Embryonic facial prominence (tissue), 1 donor: ENCODE results near the gene PLD1.

Experiments used
- DNase-seq: peaks from one replicate; pipeline ENCODE4 v3.0.0-alpha.2; 2016; ENCODE audit errors: extremely low spot score

Gene PLD1

GRCh38 chr3:171745577-171746319 lies 64.5 kb downstream of the PLD1 start:
- DNase-seq: no peak

DNA sequence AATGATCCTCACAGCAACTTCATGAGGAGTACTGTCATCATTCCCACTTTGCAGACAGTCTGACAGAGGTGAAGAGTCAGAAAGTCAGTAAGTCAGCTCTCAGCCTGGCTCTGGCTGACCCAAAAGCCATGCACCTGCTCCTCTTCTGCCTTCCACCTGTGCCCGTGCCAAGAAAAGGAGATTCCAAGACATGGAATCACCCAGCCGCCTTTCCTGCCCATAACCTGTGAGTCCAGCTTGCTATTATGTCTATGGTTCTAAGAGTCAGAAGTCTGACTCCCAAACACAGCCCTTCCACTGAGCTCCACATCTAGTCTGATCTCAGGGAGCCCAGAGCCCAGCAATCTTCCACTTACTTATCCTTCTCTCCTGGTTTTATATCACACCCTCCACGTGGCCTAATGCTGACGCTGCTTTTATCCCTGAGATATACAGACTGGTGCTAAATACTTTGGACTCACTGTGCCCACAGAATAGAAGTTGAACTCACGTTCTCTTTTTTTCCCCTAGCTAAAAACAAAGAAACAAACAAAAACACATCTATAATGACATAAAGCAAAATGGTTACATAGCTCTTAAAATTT lies 66.0 kb downstream of the PLD1 start:
- DNase-seq: no peak

DNA sequence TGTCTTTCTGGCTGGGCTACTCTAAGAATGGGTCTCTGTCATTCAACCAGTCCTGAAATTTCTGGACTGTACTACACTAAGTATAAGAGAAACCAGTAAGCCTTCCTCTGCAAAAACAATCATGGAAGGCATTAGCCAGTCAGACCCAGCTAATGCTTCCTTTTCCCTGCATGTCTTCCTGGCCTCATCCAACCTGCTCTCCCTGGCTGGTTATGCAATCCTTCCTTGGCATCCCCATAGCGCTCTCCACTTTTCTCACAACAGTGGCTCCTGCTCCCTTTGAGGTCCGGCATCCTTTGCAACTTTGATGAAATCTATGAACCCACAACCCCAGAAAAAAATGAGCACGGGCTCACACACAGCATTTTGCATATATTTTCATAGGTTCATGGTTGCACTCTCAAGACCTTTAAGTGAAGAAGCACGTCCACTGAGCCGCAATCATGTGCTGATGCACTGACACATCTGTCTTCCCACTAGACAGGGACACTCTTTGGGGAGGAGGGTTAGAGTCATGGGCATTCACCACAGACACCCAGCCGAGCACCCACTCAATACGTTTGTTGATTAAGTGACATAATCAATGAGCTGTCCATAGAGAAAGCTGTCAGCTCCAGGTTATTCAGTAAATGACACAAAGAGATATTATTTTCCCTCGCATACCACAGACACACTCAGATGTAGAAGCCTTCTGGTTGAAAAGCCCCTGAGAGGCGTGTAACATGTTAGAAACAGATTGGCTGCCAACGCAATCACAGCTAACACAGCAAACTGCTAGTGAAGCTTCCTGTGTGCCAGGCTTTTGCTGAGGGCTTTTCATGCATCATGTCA lies 66.7 kb downstream of the PLD1 start:
- DNase-seq: no peak

- DNase-seq: no peak
Measured at GRCh38 chr3:171741377-171741776, 68.9 kb downstream of the PLD1 start.

DNA sequence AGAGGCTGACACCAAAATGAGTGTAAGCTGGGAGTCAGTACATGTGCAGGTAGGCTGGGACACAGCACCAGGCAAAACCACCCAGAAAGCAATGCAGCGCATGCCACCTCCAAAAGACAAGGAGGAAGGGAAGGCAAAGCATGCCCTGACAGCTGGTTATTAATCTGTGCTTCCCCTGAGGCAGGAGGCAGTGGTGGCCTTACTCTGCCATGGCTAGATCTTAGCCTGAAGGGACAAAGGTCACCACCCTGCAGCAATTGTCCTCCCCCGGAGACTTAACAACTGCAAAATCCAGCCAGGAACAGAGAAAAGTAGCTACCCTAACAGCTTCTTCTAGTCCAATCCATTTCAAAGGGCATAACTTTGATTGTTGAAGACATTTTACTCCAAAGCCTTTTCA lies 73.7 kb downstream of the PLD1 start:
- DNase-seq: no peak

- no peak for DNase-seq
Measured at GRCh38 chr3:171733561-171733960, 76.7 kb downstream of the PLD1 start.

DNA sequence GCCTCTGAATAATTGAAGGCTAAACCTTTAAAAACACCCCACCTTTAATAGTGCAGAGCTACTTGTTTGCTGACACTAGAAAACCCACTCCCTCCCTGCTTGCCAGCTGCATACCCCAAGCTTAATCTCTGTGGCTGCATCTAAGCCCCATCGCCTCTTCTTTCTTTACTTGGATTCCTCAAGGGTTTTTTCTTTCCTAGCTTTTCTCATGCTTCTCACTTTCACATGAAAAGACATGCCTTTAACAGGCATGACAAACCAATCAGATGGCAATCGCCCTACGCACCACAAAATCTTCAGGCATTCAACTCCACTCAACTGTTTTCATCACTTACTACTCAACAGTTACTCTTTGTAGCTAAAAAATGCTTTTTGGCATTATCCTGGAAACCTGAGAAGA lies 77.5 kb downstream of the PLD1 start:
- DNase-seq: peak; percentile 72

DNA sequence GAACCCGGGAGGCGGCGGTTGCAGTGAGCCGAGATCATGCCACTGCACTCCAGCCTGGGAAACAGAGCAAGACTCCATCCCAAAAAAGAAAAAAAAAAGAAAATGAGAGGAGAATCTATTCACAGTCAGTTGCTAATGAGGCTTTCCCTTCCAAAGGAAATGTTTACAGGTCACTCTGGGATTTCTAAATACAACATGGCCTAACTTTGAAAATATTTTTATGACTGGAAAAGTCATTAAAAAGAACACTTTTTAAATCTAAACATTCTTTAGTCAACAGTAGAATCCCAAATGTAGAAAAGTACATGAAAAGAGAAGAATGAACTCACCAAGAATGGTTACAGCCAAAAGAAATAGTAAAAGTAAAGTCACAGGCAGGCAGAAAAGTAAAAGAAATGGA lies 78.6 kb downstream of the PLD1 start:
- DNase-seq: no peak

DNA sequence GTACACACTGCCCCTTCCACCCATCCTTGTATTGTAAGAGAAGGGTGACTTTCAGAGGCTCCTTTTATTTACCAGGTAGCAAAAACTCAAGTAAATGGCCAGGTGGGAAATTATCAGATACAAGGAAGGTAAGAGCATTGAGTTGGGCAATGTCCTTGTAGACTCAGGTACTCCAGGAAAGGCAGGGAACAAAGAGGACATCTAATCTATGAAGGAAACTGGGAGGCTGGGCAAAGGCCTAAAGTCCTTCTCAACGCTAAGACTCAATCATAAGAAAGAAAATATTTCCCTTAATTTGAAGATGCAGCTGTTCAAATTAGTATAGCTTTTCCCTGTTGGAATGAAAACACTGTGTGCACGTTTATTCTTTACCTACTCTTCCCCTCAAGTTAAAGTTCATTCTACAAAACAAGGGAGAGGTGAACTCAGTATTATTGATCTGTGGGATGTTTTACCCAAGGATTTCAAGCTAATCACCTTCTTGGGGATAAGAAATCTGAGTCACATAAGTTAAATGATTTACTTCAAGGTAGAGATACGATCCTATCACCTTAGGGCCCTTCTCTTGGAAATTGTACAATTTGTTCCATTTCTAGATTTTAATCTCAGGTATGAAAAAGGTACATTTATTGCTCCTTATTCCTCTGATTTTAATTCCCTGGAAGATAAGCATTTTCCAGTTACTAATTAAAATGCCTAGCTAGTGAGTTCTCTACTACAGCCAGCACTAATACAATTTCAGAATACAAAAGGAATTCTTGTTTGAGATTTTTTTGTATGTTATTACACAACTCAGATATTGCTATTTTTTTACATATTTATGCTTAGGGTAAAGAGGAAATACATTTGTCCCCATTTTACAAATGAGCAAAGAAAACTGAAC lies 80.6 kb downstream of the PLD1 start:
- DNase-seq: no peak

- no peak for DNase-seq
Measured at GRCh38 chr3:171727288-171727687, 83.0 kb downstream of the PLD1 start.

GRCh38 chr3:171718493-171719185 lies 91.6 kb downstream of the PLD1 start:
- DNase-seq: no peak

DNA sequence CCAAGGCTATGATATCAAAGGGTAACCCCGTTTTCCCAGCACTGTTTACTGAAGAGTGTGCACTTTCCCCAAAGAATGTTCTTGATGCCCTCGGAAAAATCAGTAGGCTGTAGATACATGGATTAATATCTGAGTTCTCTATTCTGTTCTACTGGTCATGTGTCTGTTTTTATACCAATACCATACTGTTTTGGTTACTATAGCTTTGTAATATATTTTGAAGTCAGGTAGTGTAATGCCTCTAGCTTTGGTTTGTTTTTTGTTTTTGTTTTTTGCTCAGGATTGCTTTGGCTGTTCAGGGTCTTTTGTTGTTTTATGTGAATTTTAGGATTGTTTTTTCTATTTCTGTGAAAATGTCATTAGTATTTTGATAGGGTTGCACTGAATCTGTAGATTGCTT lies 95.1 kb downstream of the PLD1 start:
- no peak for DNase-seq

- DNase-seq: no peak
Measured at GRCh38 chr3:171712171-171712938, 97.9 kb downstream of the PLD1 start.

GRCh38 chr3:171711461-171712170 lies 98.7 kb downstream of the PLD1 start:
- no peak for DNase-seq

DNA sequence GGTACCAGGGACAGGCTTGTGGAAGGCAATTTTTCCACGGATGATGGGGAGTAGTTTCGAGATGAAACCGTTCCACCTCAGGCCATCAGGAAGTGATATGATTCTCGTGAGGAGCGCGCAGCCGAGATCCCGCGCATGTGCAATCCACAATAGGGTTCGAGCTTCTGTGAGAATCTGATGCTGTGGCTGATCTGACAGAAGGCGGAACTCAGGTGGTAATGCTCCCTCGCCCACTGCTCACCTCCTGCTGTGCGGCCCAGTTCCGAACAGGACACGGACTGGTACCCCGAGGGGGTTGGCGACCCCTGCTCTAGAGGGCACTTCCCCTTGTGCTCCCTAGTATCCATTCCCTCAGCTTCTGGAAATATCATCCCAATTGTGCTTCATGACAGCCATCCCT lies 99.9 kb downstream of the PLD1 start:
- no peak for DNase-seq

DNA sequence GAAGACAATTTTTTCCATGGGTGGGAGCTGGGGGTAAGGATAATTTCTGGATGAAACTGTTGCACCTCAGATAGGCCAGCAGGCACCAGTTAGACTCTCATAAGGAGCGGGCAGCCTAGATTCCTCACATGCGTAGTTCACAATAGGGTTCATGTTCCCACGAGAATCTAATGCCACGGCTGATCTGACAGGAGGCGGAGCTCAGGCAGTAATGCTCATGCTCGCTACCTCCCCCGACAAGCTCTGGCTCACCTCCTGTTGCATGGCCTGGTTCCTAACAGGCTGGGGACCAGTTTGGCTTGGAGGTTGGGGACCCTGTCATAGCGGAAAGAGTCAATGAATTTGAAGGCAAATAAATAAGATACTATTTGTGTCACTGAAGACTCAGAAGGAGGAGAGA lies 105.5 kb downstream of the PLD1 start:
- no peak for DNase-seq

GRCh38 chr3:171704002-171704401 lies 106.3 kb downstream of the PLD1 start:
- DNase-seq: no peak

GRCh38 chr3:171703144-171703543 lies 107.1 kb downstream of the PLD1 start:
- no peak for DNase-seq

GRCh38 chr3:171700653-171701052 lies 109.6 kb downstream of the PLD1 start:
- DNase-seq: no peak

DNA sequence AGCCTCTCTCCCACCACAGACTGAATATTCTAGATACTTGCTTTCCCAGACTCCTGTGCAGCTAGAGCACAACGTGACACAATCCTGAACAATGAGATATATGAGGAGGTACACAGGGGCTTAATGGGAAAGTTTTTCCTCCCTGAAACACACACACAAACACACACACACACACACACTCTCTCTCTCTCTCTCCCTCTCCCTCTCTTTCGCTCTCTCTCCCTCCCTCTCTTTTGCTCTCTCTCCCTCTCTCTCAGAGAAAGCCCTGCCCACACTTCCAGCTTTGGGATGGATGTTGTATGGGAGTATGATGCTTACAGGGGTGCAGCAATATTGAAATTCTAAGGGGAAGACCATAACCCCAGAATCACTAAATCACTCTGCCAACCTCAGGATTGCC lies 110.1 kb downstream of the PLD1 start:
- no peak for DNase-seq
